Upper lobe of left lung (tissue), 4 donors: Measurements from ENCODE around the gene SERPINA5.

Source experiments
- CTCF ChIP-seq, 6 experiments: fragments of 450-650 bp in 4 of 6; fragments of 200-600 bp in 2 of 6; sonication (generic) in 2 of 6; IDR thresholded peaks; one replicate each; pipeline ENCODE4 v1.5.1; 2016 to 2019; ENCODE audit warnings: antibody characterized with exemption in 6 of 6
- POLR2AphosphoS5 ChIP-seq, 2 donors: sonication (generic); formaldehyde crosslinking; IDR thresholded peaks; one replicate each; pipeline ENCODE4 v1.5.1; 2017; ENCODE audit warnings: antibody characterized with exemption in 2 of 2

- TF ChIP-seq CTCF (IDR thresholded peaks at IDR 0.05) (no peak), POLR2AphosphoS5 (IDR thresholded peaks at IDR 0.05) (no peak)
These were observed 53.9 kb downstream of the SERPINA5 start for GRCh38 chr14:94635154-94635553.
